ENCODE results near the gene TRPC6.

GRCh38 chr11:101523634-101524260 is 60.1 kb downstream of the TRPC6 start:
- TF ChIP-seq POLR2AphosphoS5 (IDR thresholded peaks at IDR 0.05) (no peak), EP300 (IDR thresholded peaks at IDR 0.05) (no peak)
- TF ChIP-seq, protein P1, sequence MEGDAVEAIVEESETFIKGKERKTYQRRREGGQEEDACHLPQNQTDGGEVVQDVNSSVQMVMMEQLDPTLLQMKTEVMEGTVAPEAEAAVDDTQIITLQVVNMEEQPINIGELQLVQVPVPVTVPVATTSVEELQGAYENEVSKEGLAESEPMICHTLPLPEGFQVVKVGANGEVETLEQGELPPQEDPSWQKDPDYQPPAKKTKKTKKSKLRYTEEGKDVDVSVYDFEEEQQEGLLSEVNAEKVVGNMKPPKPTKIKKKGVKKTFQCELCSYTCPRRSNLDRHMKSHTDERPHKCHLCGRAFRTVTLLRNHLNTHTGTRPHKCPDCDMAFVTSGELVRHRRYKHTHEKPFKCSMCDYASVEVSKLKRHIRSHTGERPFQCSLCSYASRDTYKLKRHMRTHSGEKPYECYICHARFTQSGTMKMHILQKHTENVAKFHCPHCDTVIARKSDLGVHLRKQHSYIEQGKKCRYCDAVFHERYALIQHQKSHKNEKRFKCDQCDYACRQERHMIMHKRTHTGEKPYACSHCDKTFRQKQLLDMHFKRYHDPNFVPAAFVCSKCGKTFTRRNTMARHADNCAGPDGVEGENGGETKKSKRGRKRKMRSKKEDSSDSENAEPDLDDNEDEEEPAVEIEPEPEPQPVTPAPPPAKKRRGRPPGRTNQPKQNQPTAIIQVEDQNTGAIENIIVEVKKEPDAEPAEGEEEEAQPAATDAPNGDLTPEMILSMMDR (IDR thresholded peaks at IDR 0.05), result no peak
